UCSD-AML1 (cell line): ENCODE results near the gene FAM168B.
"Not testable (repeated sequence)": the region's sequence is repeated elsewhere in the genome, so short reads cannot be mapped to it uniquely, and the experiment has no call there.

Experiments
- DNase-seq: peaks from one replicate; lab custom pipeline; 2025; ENCODE audit not compliant: unreplicated experiment; lab: John Stamatoyannopoulos, UW

The FAM168B gene

GRCh38 chr2:131103165-131103564 lies 9.9 kb upstream of the FAM168B start:
- DNase-seq = no peak

- DNase-seq = no peak
Measured at GRCh38 chr2:131094463-131095281, 1.4 kb upstream of the FAM168B start.

- DNase-seq = peak; percentile 37
Measured at GRCh38 chr2:131093696-131094462, 619 bp upstream of the FAM168B start.

GRCh38 chr2:131092458-131093005 lies 728 bp downstream of the FAM168B start:
- no peak for DNase-seq

GRCh38 chr2:131085646-131086045 lies 7.6 kb downstream of the FAM168B start:
- DNase-seq = no peak

- DNase-seq = no peak
Measured at GRCh38 chr2:131081190-131081589, 12.1 kb downstream of the FAM168B start.

- not testable (repeated sequence) for DNase-seq
Measured at GRCh38 chr2:131079931-131080330, 13.3 kb downstream of the FAM168B start.

- DNase-seq = no peak
Measured at GRCh38 chr2:131077966-131078365, 15.3 kb downstream of the FAM168B start.

- DNase-seq = no peak
Measured at GRCh38 chr2:131077182-131077846, 15.9 kb downstream of the FAM168B start.

- no peak for DNase-seq
Measured at GRCh38 chr2:131076707-131077106, 16.6 kb downstream of the FAM168B start.

GRCh38 chr2:131075578-131075977 lies 17.7 kb downstream of the FAM168B start:
- not testable (repeated sequence) for DNase-seq

GRCh38 chr2:131068172-131068571 lies 25.1 kb downstream of the FAM168B start:
- not testable (repeated sequence) for DNase-seq

GRCh38 chr2:131067465-131068125 lies 25.7 kb downstream of the FAM168B start:
- DNase-seq = no peak

- no peak for DNase-seq
Measured at GRCh38 chr2:131064589-131065512, 28.4 kb downstream of the FAM168B start.

GRCh38 chr2:131063501-131064283 lies 29.6 kb downstream of the FAM168B start:
- no peak for DNase-seq

- DNase-seq = no peak
Measured at GRCh38 chr2:131058920-131059319, 34.3 kb downstream of the FAM168B start.

GRCh38 chr2:131058214-131058843 lies 34.9 kb downstream of the FAM168B start:
- no peak for DNase-seq

GRCh38 chr2:131056932-131057287 lies 36.4 kb downstream of the FAM168B start:
- no peak for DNase-seq
